Measurements from ENCODE around the gene RNF20.

The RNF20 gene

GRCh38 chr9:101533334-101534204 is at the start of gene RNF20:
Gene RNF20 (plus strand): TSS chr9:101533853. CDS start chr9:101535424, 1,571 bp downstream.
- no peaks in the 10 kb centered on the region for H3K9me3 Mint-ChIP-seq
- peak within 1 kb of the TSS; percentile 96 for H3K27ac Mint-ChIP-seq
- peak within 1 kb of the TSS; percentile 90 for H3K4me3 Mint-ChIP-seq
- H3K4me1 Mint-ChIP-seq (ENCODE audit: low read depth), result peaks cover 17% of the 10 kb centered on the region
- peaks cover 4% of the 10 kb centered on the region for H3K27me3 Mint-ChIP-seq
- H3K36me3 Mint-ChIP-seq (ENCODE audit: low read depth), result no peaks in the 10 kb centered on the region

GRCh38 chr9:101484046-101484445 is 49.6 kb upstream of the RNF20 start:
- H3K4me3 Mint-ChIP-seq, result no peak overlapping the region
- H3K36me3 Mint-ChIP-seq (ENCODE audit: low read depth), result no peaks in the 10 kb centered on the region
- peaks cover 73% of the 10 kb centered on the region for H3K27me3 Mint-ChIP-seq
- H3K4me1 Mint-ChIP-seq (ENCODE audit: low read depth), result peaks cover 4% of the 10 kb centered on the region
- H3K9me3 Mint-ChIP-seq, result no peaks in the 10 kb centered on the region
- H3K27ac Mint-ChIP-seq, result no peak overlapping the region

- Mint-ChIP-seq H3K27ac (no peak overlapping the region), H3K27me3 (peaks cover 75% of the 10 kb centered on the region), H3K9me3 (no peaks in the 10 kb centered on the region), H3K4me1 (ENCODE audit: low read depth) (peaks cover 4% of the 10 kb centered on the region), H3K4me3 (peak overlapping the region; percentile 51), H3K36me3 (ENCODE audit: low read depth) (no peaks in the 10 kb centered on the region)
These were observed 47.5 kb upstream of the RNF20 start for GRCh38 chr9:101485924-101486692.

- Mint-ChIP-seq H3K9me3 (no peaks in the 10 kb centered on the region), H3K4me1 (ENCODE audit: low read depth) (peaks cover 4% of the 10 kb centered on the region), H3K4me3 (peak overlapping the region; percentile 45), H3K27ac (no peak overlapping the region), H3K36me3 (ENCODE audit: low read depth) (no peaks in the 10 kb centered on the region), H3K27me3 (peaks cover 70% of the 10 kb centered on the region)
These were observed 46.8 kb upstream of the RNF20 start for GRCh38 chr9:101486693-101487442.

- Mint-ChIP-seq H3K36me3 (ENCODE audit: low read depth) (no peaks in the 10 kb centered on the region), H3K27ac (no peak overlapping the region), H3K4me3 (peak overlapping the region; percentile 9), H3K9me3 (no peaks in the 10 kb centered on the region), H3K27me3 (peaks cover 68% of the 10 kb centered on the region), H3K4me1 (ENCODE audit: low read depth) (peaks cover 4% of the 10 kb centered on the region)
These were observed 46.2 kb upstream of the RNF20 start for GRCh38 chr9:101487443-101487840.

- Mint-ChIP-seq H3K4me1 (ENCODE audit: low read depth) (no peaks in the 10 kb centered on the region), H3K4me3 (no peak overlapping the region), H3K36me3 (ENCODE audit: low read depth) (no peaks in the 10 kb centered on the region), H3K27ac (no peak overlapping the region), H3K9me3 (no peaks in the 10 kb centered on the region), H3K27me3 (peaks cover 8% of the 10 kb centered on the region)
These were observed 37.8 kb upstream of the RNF20 start for GRCh38 chr9:101495810-101496209.

- H3K27me3 Mint-ChIP-seq, result peaks cover 3% of the 10 kb centered on the region
These were observed 35.3 kb upstream of the RNF20 start for GRCh38 chr9:101498323-101498722.

GRCh38 chr9:101504188-101504587 is 29.5 kb upstream of the RNF20 start:
- no peaks in the 10 kb centered on the region for H3K36me3 Mint-ChIP-seq (ENCODE audit: low read depth)
- no peaks in the 10 kb centered on the region for H3K4me1 Mint-ChIP-seq (ENCODE audit: low read depth)
- no peak overlapping the region for H3K4me3 Mint-ChIP-seq
- no peaks in the 10 kb centered on the region for H3K9me3 Mint-ChIP-seq
- no peak overlapping the region for H3K27ac Mint-ChIP-seq
- peaks cover 5% of the 10 kb centered on the region for H3K27me3 Mint-ChIP-seq

More at GRCh38 chr9:101498323-101498722, 35.3 kb upstream of the RNF20 start:
- Mint-ChIP-seq H3K36me3 (ENCODE audit: low read depth) (no peaks in the 10 kb centered on the region), H3K4me1 (ENCODE audit: low read depth) (no peaks in the 10 kb centered on the region), H3K27ac (no peak overlapping the region), H3K9me3 (no peaks in the 10 kb centered on the region), H3K4me3 (no peak overlapping the region)

- no peaks in the 10 kb centered on the region for H3K4me1 Mint-ChIP-seq (ENCODE audit: low read depth)
- no peaks in the 10 kb centered on the region for H3K36me3 Mint-ChIP-seq (ENCODE audit: low read depth)
- H3K27me3 Mint-ChIP-seq, result peaks cover 7% of the 10 kb centered on the region
These were observed 25.4 kb upstream of the RNF20 start for GRCh38 chr9:101508211-101508610.

GRCh38 chr9:101509572-101509971 is 24.1 kb upstream of the RNF20 start:
- H3K27me3 Mint-ChIP-seq, result peaks cover 15% of the 10 kb centered on the region
- no peak overlapping the region for H3K27ac Mint-ChIP-seq
- no peaks in the 10 kb centered on the region for H3K9me3 Mint-ChIP-seq
- no peaks in the 10 kb centered on the region for H3K4me1 Mint-ChIP-seq (ENCODE audit: low read depth)
- H3K4me3 Mint-ChIP-seq, result no peak overlapping the region
- H3K36me3 Mint-ChIP-seq (ENCODE audit: low read depth), result no peaks in the 10 kb centered on the region

More at GRCh38 chr9:101508211-101508610, 25.4 kb upstream of the RNF20 start:
- Mint-ChIP-seq H3K9me3 (no peaks in the 10 kb centered on the region), H3K4me3 (no peak overlapping the region), H3K27ac (no peak overlapping the region)

GRCh38 chr9:101510459-101510858 is 23.2 kb upstream of the RNF20 start:
- Mint-ChIP-seq H3K9me3 (no peaks in the 10 kb centered on the region), H3K27me3 (peaks cover 21% of the 10 kb centered on the region), H3K36me3 (ENCODE audit: low read depth) (no peaks in the 10 kb centered on the region), H3K4me1 (ENCODE audit: low read depth) (no peaks in the 10 kb centered on the region), H3K4me3 (no peak overlapping the region), H3K27ac (no peak overlapping the region)

- no peaks in the 10 kb centered on the region for H3K4me1 Mint-ChIP-seq (ENCODE audit: low read depth)
- no peak overlapping the region for H3K27ac Mint-ChIP-seq
- H3K36me3 Mint-ChIP-seq (ENCODE audit: low read depth), result no peaks in the 10 kb centered on the region
- H3K4me3 Mint-ChIP-seq, result no peak overlapping the region
- no peaks in the 10 kb centered on the region for H3K9me3 Mint-ChIP-seq
- peaks cover 21% of the 10 kb centered on the region for H3K27me3 Mint-ChIP-seq
These were observed 22.6 kb upstream of the RNF20 start for GRCh38 chr9:101511009-101511408.

- Mint-ChIP-seq H3K9me3 (no peaks in the 10 kb centered on the region), H3K27ac (no peak overlapping the region), H3K4me3 (no peak overlapping the region), H3K27me3 (peaks cover 24% of the 10 kb centered on the region), H3K4me1 (ENCODE audit: low read depth) (no peaks in the 10 kb centered on the region), H3K36me3 (ENCODE audit: low read depth) (no peaks in the 10 kb centered on the region)
These were observed 21.5 kb upstream of the RNF20 start for GRCh38 chr9:101512116-101512515.

- no peak overlapping the region for H3K27ac Mint-ChIP-seq
- H3K27me3 Mint-ChIP-seq, result peaks cover 24% of the 10 kb centered on the region
- H3K9me3 Mint-ChIP-seq, result no peaks in the 10 kb centered on the region
- H3K36me3 Mint-ChIP-seq (ENCODE audit: low read depth), result no peaks in the 10 kb centered on the region
- no peak overlapping the region for H3K4me3 Mint-ChIP-seq
- no peaks in the 10 kb centered on the region for H3K4me1 Mint-ChIP-seq (ENCODE audit: low read depth)
These were observed 20.3 kb upstream of the RNF20 start for GRCh38 chr9:101513351-101513750.

- no peak overlapping the region for H3K4me3 Mint-ChIP-seq
- H3K27ac Mint-ChIP-seq, result no peak overlapping the region
- no peaks in the 10 kb centered on the region for H3K9me3 Mint-ChIP-seq
- H3K4me1 Mint-ChIP-seq (ENCODE audit: low read depth), result no peaks in the 10 kb centered on the region
- H3K36me3 Mint-ChIP-seq (ENCODE audit: low read depth), result no peaks in the 10 kb centered on the region
- peaks cover 24% of the 10 kb centered on the region for H3K27me3 Mint-ChIP-seq
These were observed 19.6 kb upstream of the RNF20 start for GRCh38 chr9:101514071-101514470.
